Left renal cortex interstitium (tissue), 4 donors: ENCODE results near the gene PLEKHA3. TPM values are rescaled to one million over a fixed set of nuclear protein-coding genes. Genes with fewer than 3 reads are reported as not detected.
A peak's percentile ranks its signal among the peaks of the same experiment; 100 is the strongest.
"Not testable (repeated sequence)": the region's sequence is repeated elsewhere in the genome, so short reads cannot be mapped to it uniquely, and the experiment has no call there.

Experiments
- DNase-seq, 4 donors: peaks; one replicate each; pipeline ENCODE4 v3.0.0-alpha.2; 2013; ENCODE audit warnings: low read depth in 4 of 4, low spot score in 2 of 4, missing footprints in 1 of 4
- polyA plus RNA-seq, 4 donors: library from polyadenylated mRNA; unstranded; fragments of 120-200 nt; gene quantifications; one replicate each; pipeline ENCODE4 v1.2.1, GENCODE V29; 2013; ENCODE audit not compliant: insufficient read length in 4 of 4

PLEKHA3 gene
- polyA plus RNA-seq, 4 donors: 26.5 to 37.8 (median 29.7) TPM

- DNase-seq: peak; percentile 50 to 84 (median 60)
These were observed 42.8 kb downstream of the PLEKHA3 start for GRCh38 chr2:178522950-178523595.

GRCh38 chr2:178523596-178524134 is 43.4 kb downstream of the PLEKHA3 start:
- no peak for DNase-seq

GRCh38 chr2:178525010-178525409 is 44.8 kb downstream of the PLEKHA3 start:
- DNase-seq: not testable (repeated sequence)

GRCh38 chr2:178525460-178525859 is 45.2 kb downstream of the PLEKHA3 start:
- not testable (repeated sequence) for DNase-seq

- DNase-seq: no peak
These were observed 46.0 kb downstream of the PLEKHA3 start for GRCh38 chr2:178526256-178526655.

GRCh38 chr2:178527592-178527991 is 47.3 kb downstream of the PLEKHA3 start:
- no peak for DNase-seq

GRCh38 chr2:178528647-178529046 is 48.4 kb downstream of the PLEKHA3 start:
- DNase-seq: no peak

- no peak for DNase-seq
These were observed 48.9 kb downstream of the PLEKHA3 start for GRCh38 chr2:178529194-178529593.

GRCh38 chr2:178530131-178530530 is 49.9 kb downstream of the PLEKHA3 start:
- no peak for DNase-seq

- DNase-seq: no peak
These were observed 50.4 kb downstream of the PLEKHA3 start for GRCh38 chr2:178530625-178531142.

- DNase-seq: no peak
These were observed 50.9 kb downstream of the PLEKHA3 start for GRCh38 chr2:178531168-178531567.

GRCh38 chr2:178536037-178536436 is 55.8 kb downstream of the PLEKHA3 start:
- no peak for DNase-seq

GRCh38 chr2:178542161-178542560 is 61.9 kb downstream of the PLEKHA3 start:
- no peak for DNase-seq

GRCh38 chr2:178542569-178542968 is 62.3 kb downstream of the PLEKHA3 start:
- DNase-seq: no peak

GRCh38 chr2:178550352-178550751 is 70.1 kb downstream of the PLEKHA3 start:
- DNase-seq: no peak

GRCh38 chr2:178553047-178553446 is 72.8 kb downstream of the PLEKHA3 start:
- DNase-seq: no peak

Other genes starting within 250 kb of the PLEKHA3 start
- 10 to 100 TPM; 70.8 to 89.7 (median 79.2) TPM for gene PRKRA, start 29.3 kb upstream of the PLEKHA3 start, polyA plus RNA-seq
- 10 to 100 TPM in 2 of 4 donors, 1 to 10 TPM in 2; 6.5 to 23.4 (median 14.0) TPM for gene PJVK, start 29.1 kb upstream of the PLEKHA3 start, polyA plus RNA-seq
- gene FKBP7, start 1.9 kb upstream of the PLEKHA3 start, polyA plus RNA-seq: 10 to 100 TPM; 47.7 to 68.0 (median 60.8) TPM